Sigmoid colon (tissue), 4 donors: ENCODE measurements around the gene RTN4IP1.

ENCODE experiments used
- EP300 ChIP-seq, 4 donors: sonication (generic); formaldehyde crosslinking; IDR thresholded peaks; one replicate each; pipeline ENCODE4 v1.6.1; 2017; ENCODE audit warnings: antibody characterized with exemption in 4 of 4
- POLR2A ChIP-seq, 2 donors: fragments of 450-650 bp; IDR thresholded peaks; one replicate each; pipeline ENCODE4 v1.6.1; 2016; ENCODE audit warnings: antibody characterized with exemption in 2 of 2, mild to moderate bottlenecking in 2 of 2, moderate library complexity in 2 of 2
- POLR2AphosphoS5 ChIP-seq, 4 donors: sonication (generic); formaldehyde crosslinking; IDR thresholded peaks; one replicate each; pipeline ENCODE4 v1.6.1; 2017; ENCODE audit warnings: antibody characterized with exemption in 4 of 4
- TF ChIP-seq, protein P1 (sequence below), 4 experiments: fragments of 450-650 bp in 3 of 4; fragments of 200-600 bp in 1 of 4; IDR thresholded peaks; one replicate each; pipeline ENCODE4 v1.5.1; 2016 to 2019; ENCODE audit warnings: antibody characterized with exemption in 4 of 4, mild to moderate bottlenecking in 3 of 4, moderate library complexity in 2 of 4

GRCh38 chr6:106626485-106626884 lies 2.8 kb downstream of the RTN4IP1 start:
- TF ChIP-seq, protein P1, sequence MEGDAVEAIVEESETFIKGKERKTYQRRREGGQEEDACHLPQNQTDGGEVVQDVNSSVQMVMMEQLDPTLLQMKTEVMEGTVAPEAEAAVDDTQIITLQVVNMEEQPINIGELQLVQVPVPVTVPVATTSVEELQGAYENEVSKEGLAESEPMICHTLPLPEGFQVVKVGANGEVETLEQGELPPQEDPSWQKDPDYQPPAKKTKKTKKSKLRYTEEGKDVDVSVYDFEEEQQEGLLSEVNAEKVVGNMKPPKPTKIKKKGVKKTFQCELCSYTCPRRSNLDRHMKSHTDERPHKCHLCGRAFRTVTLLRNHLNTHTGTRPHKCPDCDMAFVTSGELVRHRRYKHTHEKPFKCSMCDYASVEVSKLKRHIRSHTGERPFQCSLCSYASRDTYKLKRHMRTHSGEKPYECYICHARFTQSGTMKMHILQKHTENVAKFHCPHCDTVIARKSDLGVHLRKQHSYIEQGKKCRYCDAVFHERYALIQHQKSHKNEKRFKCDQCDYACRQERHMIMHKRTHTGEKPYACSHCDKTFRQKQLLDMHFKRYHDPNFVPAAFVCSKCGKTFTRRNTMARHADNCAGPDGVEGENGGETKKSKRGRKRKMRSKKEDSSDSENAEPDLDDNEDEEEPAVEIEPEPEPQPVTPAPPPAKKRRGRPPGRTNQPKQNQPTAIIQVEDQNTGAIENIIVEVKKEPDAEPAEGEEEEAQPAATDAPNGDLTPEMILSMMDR (IDR thresholded peaks at IDR 0.05), result no peak
- TF ChIP-seq POLR2A (IDR thresholded peaks at IDR 0.05), result no peak
- no peak for TF ChIP-seq POLR2AphosphoS5 (IDR thresholded peaks at IDR 0.05)
- no peak for TF ChIP-seq EP300 (IDR thresholded peaks at IDR 0.05)
